Loucy (cell line): ENCODE data around the gene WDR43.

Experiments used
- H2AFZ ChIP-seq: fragments of 200-600 bp; sonication (generic); 2 replicates; pipeline ENCODE4 v1.6.0; 2016; ENCODE audit warnings: antibody characterized with exemption, mild to moderate bottlenecking, low read length, moderate library complexity
- H3F3A ChIP-seq: fragments of 200-600 bp; 2 replicates; pipeline ENCODE4 v1.6.0; 2016; ENCODE audit warnings: antibody characterized with exemption, low read depth, mild to moderate bottlenecking
- H3K27me3 ChIP-seq: fragments of 200-600 bp; sonication (generic); 2 replicates; pipeline ENCODE4 v1.6.1; 2014; ENCODE audit warnings: low read length, mild to moderate bottlenecking; ENCODE audit not compliant: insufficient read depth, poor library complexity, severe bottlenecking
- H3K36me3 ChIP-seq: fragments of 200-600 bp; sonication (generic); 2 replicates; pipeline ENCODE4 v1.6.1; 2016; ENCODE audit warnings: low read length; ENCODE audit not compliant: insufficient read depth
- H3K4me1 ChIP-seq: fragments of 200-600 bp; sonication (generic); 2 replicates; pipeline ENCODE4 v1.5.1; 2014; ENCODE audit warnings: low read length, mild to moderate bottlenecking; ENCODE audit not compliant: insufficient read depth, poor library complexity, severe bottlenecking
- H3K4me2 ChIP-seq: fragments of 200-600 bp; sonication (generic); 2 replicates; pipeline ENCODE4 v1.6.0; 2014; ENCODE audit warnings: antibody characterized with exemption, low read length, low read depth, mild to moderate bottlenecking; ENCODE audit not compliant: poor library complexity, severe bottlenecking
- H3K4me3 ChIP-seq: fragments of 200-600 bp; sonication (generic); 2 replicates; pipeline ENCODE4 v1.5.1; 2014; ENCODE audit warnings: low read length, mild to moderate bottlenecking, mixed read lengths; ENCODE audit not compliant: poor library complexity, severe bottlenecking
- H3K79me2 ChIP-seq: fragments of 200-600 bp; sonication (generic); 2 replicates; pipeline ENCODE4 v1.6.1; 2014; ENCODE audit warnings: low read length; ENCODE audit not compliant: insufficient read depth
- H3K9ac ChIP-seq: fragments of 200-600 bp; sonication (generic); 2 replicates; pipeline ENCODE4 v1.6.0; 2014; ENCODE audit warnings: mild to moderate bottlenecking, low read depth, low read length, moderate library complexity; ENCODE audit not compliant: poor library complexity, severe bottlenecking
- H3K9me2 ChIP-seq: fragments of 200-600 bp; sonication (generic); replicated peaks from 2 replicates; pipeline ENCODE4 v1.6.1; 2016; ENCODE audit warnings: low read depth, low read length, mixed read lengths
- H3K9me3 ChIP-seq: fragments of 200-600 bp; sonication (generic); 2 replicates; pipeline ENCODE4 v1.6.1; 2014; ENCODE audit warnings: mild to moderate bottlenecking, antibody characterized with exemption, low read length, low read depth; ENCODE audit not compliant: insufficient read depth
- H4K20me1 ChIP-seq: fragments of 200-600 bp; sonication (generic); 2 replicates; pipeline ENCODE4 v1.6.0; 2014; ENCODE audit warnings: antibody characterized with exemption, low read length, mild to moderate bottlenecking; ENCODE audit not compliant: insufficient read depth, poor library complexity, severe bottlenecking
- CTCF ChIP-seq: fragments of 200-600 bp; sonication (generic); conservative IDR thresholded peaks from 2 replicates; pipeline ENCODE4 v1.5.1; 2014; ENCODE audit warnings: mild to moderate bottlenecking, antibody characterized with exemption, low read length
- EZH2phosphoT487 ChIP-seq: fragments of 200-600 bp; IDR thresholded peaks from 2 replicates; pipeline ENCODE4 v1.6.1; 2018; ENCODE audit warnings: antibody characterized with exemption, mild to moderate bottlenecking, moderate library complexity, borderline replicate concordance

WDR43 gene

GRCh38 chr2:28949617-28950305 is 55.3 kb downstream of the WDR43 start:
- Histone ChIP-seq H3K27me3 (no peaks in the 10 kb centered on the region), H3F3A (no peaks in the 10 kb centered on the region), H3K4me2 (no peak overlapping the region)

GRCh38 chr2:28950941-28951630 is 56.6 kb downstream of the WDR43 start:
- H3K36me3 ChIP-seq: peaks cover 30% of the 10 kb centered on the region
- H3F3A ChIP-seq: no peaks in the 10 kb centered on the region
- H2AFZ ChIP-seq: no peak overlapping the region
- no peaks in the 10 kb centered on the region for H4K20me1 ChIP-seq
- no peaks in the 10 kb centered on the region for H3K4me1 ChIP-seq
- H3K9me2 ChIP-seq: no peaks in the 10 kb centered on the region
- H3K79me2 ChIP-seq: no peaks in the 10 kb centered on the region
- H3K9ac ChIP-seq: no peak overlapping the region
- H3K4me3 ChIP-seq: no peak overlapping the region
- no peak overlapping the region for H3K4me2 ChIP-seq
- TF ChIP-seq CTCF (no peak), EZH2phosphoT487 (no peak)
- no peaks in the 10 kb centered on the region for H3K27me3 ChIP-seq
- H3K9me3 ChIP-seq: no peaks in the 10 kb centered on the region; the same call in 1 of the 2 replicates

More at GRCh38 chr2:28949617-28950305, 55.3 kb downstream of the WDR43 start:
- Histone ChIP-seq H3K9ac (no peak overlapping the region), H3K79me2 (no peaks in the 10 kb centered on the region), H4K20me1 (no peaks in the 10 kb centered on the region), H3K9me3 (no peaks in the 10 kb centered on the region; the same call in 1 of the 2 replicates), H2AFZ (no peak overlapping the region), H3K4me3 (no peak overlapping the region), H3K9me2 (no peaks in the 10 kb centered on the region), H3K4me1 (no peaks in the 10 kb centered on the region), H3K36me3 (peaks cover 42% of the 10 kb centered on the region)
- TF ChIP-seq CTCF (no peak), EZH2phosphoT487 (no peak)

GRCh38 chr2:28951910-28952835 is 57.7 kb downstream of the WDR43 start:
- no peak overlapping the region for H2AFZ ChIP-seq
- H3K79me2 ChIP-seq: no peaks in the 10 kb centered on the region
- TF ChIP-seq CTCF (no peak), EZH2phosphoT487 (no peak)
- no peaks in the 10 kb centered on the region for H3F3A ChIP-seq
- H3K9me3 ChIP-seq: no peaks in the 10 kb centered on the region; the same call in 1 of the 2 replicates
- no peak overlapping the region for H3K9ac ChIP-seq
- H3K27me3 ChIP-seq: no peaks in the 10 kb centered on the region
- no peaks in the 10 kb centered on the region for H3K9me2 ChIP-seq
- H3K36me3 ChIP-seq: peaks cover 20% of the 10 kb centered on the region
- H3K4me3 ChIP-seq: no peak overlapping the region
- H4K20me1 ChIP-seq: no peaks in the 10 kb centered on the region
- no peaks in the 10 kb centered on the region for H3K4me1 ChIP-seq
- no peak overlapping the region for H3K4me2 ChIP-seq
